ENCODE measurements around the gene DTWD1. TPM values are rescaled to one million over a fixed set of nuclear protein-coding genes. Genes with fewer than 3 reads are reported as not detected.
"Not testable (repeated sequence)": the region's sequence is repeated elsewhere in the genome, so short reads cannot be mapped to it uniquely, and the experiment has no call there.

Gene DTWD1, protein sequence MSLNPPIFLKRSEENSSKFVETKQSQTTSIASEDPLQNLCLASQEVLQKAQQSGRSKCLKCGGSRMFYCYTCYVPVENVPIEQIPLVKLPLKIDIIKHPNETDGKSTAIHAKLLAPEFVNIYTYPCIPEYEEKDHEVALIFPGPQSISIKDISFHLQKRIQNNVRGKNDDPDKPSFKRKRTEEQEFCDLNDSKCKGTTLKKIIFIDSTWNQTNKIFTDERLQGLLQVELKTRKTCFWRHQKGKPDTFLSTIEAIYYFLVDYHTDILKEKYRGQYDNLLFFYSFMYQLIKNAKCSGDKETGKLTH
- 19.3 TPM for polyA plus RNA-seq

DNA sequence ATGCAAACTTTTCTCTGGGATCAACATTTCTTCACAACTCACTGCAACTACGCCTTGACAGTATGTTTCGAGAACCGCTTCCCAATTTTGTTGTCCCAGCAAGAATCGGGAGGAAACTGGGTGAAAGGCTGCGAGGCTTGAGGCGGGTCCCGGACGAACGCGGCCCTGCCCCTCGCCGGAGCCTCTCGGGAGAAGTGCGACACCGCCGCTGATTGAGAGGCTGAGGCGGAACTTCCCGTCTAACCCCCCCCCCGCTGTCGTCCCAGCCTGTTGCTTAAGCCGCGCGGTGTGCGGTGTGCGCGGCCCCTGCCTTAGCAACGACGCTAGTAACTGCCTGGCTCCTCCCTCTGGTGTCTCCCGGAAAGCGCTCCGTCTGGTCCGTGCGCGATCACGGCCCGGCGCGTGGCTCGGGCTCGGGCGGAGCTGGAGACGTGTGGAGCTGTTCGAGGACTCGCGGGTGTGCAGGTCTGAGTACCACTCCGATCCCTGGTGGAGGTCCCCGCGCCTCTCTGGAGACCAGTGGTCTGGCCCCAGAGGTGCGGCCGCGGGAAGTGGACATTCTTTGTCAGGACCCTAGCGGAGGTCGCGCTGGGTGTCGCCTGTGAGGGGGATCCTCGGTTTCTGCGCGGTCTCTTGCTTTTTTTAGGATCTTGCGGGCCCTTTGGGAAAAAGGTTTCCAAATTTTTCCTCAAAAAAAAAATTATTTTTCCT, at the start of gene DTWD1, which contains the start of gene FAM227B:
Gene DTWD1 (plus strand): TSS at position 391 of the 711 bp plus-strand sequence. CDS start 4,120 bp downstream, outside the sequence.
Gene FAM227B (minus strand): TSS at position 161 of the 711 bp plus-strand sequence. CDS start 5,647 bp downstream, outside the sequence.
- Mint-ChIP-seq H3K27me3 (no peaks in the 10 kb centered on the region), H3K9me3 (peaks cover 0 to 3% (median 0%) of the 10 kb centered on the region in 3 donors), H3K36me3 (peaks cover 14% of the 10 kb centered on the region), H3K27ac (peak within 1 kb of the TSS; percentile 80 to 97 (median 96)), H3K4me3 (peak within 1 kb of the TSS; percentile 92 to 97 (median 96)), H3K4me1 (peaks cover 16 to 23% (median 18%) of the 10 kb centered on the region in 3 donors)

DNA sequence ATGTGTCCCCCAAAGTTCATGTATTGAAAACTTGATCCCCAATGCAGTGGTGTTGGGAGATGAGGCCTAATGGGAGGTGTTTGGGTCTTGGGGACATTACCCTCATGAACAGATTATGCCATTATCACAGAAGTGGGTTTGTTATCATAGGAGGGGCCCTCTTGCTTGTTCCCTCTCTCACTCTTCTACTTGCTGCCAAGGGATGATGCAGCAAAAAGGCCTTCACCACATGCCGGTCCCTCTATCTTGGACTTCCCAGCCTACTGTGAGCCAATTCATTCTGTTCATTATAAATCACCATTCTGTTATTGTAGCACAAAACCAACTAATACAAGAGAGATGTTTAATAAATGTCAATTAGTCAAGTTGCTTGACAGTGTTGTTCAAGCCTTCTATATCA, 47.4 kb upstream of the DTWD1 start:
- H3K4me1 Mint-ChIP-seq = no peaks in the 10 kb centered on the region
- H3K27me3 Mint-ChIP-seq = no peaks in the 10 kb centered on the region
- peaks cover 17% of the 10 kb centered on the region for H3K36me3 Mint-ChIP-seq
- no peak overlapping the region for H3K27ac Mint-ChIP-seq
- H3K4me3 Mint-ChIP-seq = no peak overlapping the region
- peaks cover 11 to 20% (median 11%) of the 10 kb centered on the region in 3 donors for H3K9me3 Mint-ChIP-seq

DNA sequence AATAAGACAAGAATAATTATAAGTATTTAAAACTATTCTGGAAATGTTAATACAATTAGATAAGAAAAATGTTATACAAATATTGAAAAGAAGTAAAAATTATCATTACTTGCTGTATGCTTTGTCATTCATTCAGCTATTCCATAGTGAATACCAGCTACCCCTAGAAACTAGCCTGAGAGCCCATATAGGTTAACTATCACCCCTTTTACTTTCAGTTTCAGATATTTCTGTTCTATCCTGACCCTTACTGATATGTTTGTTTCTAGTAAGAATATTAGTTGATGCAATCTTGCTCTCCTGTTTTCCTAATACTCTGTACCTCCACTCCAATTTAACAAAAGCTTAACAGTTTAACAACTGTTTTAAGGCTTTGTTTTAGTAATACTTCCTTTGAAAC, 31.8 kb upstream of the DTWD1 start:
- H3K36me3 Mint-ChIP-seq = peaks cover 8% of the 10 kb centered on the region
- H3K4me3 Mint-ChIP-seq = no peak overlapping the region
- peaks cover 3 to 7% (median 3%) of the 10 kb centered on the region in 3 donors for H3K4me1 Mint-ChIP-seq
- peaks cover 0 to 11% (median 2%) of the 10 kb centered on the region in 3 donors for H3K9me3 Mint-ChIP-seq
- H3K27me3 Mint-ChIP-seq = no peaks in the 10 kb centered on the region
- no peak overlapping the region for H3K27ac Mint-ChIP-seq

DNA sequence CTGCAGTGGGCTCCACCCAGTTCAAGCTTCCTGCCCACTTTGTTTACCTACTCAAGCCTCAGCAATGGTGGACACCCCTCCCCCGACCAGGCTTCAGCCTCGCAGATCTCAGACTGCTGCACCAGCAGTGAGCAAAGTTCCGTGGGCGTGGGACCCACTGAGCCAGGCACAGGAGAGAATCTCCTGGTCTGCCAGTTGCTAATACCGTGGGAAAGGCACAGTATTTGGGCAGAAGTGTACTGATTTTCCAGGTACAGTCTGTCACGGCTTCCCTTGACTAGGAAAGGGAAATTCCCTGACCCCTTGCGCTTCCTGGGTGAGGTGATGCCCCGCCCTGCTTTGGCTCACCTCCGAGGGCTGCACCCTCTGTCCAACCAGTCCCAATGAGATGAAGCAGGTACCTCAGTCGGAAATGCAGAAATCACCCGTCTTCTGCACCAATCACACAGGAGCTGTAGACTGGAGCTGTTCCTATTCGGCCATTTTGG, 28.0 kb upstream of the DTWD1 start:
- H3K36me3 Mint-ChIP-seq, H3K27ac Mint-ChIP-seq, H3K4me1 Mint-ChIP-seq, H3K27me3 Mint-ChIP-seq, H3K4me3 Mint-ChIP-seq: not testable (repeated sequence)
- H3K9me3 Mint-ChIP-seq = peaks cover 5 to 27% (median 11%) of the 10 kb centered on the region in 3 donors

DNA sequence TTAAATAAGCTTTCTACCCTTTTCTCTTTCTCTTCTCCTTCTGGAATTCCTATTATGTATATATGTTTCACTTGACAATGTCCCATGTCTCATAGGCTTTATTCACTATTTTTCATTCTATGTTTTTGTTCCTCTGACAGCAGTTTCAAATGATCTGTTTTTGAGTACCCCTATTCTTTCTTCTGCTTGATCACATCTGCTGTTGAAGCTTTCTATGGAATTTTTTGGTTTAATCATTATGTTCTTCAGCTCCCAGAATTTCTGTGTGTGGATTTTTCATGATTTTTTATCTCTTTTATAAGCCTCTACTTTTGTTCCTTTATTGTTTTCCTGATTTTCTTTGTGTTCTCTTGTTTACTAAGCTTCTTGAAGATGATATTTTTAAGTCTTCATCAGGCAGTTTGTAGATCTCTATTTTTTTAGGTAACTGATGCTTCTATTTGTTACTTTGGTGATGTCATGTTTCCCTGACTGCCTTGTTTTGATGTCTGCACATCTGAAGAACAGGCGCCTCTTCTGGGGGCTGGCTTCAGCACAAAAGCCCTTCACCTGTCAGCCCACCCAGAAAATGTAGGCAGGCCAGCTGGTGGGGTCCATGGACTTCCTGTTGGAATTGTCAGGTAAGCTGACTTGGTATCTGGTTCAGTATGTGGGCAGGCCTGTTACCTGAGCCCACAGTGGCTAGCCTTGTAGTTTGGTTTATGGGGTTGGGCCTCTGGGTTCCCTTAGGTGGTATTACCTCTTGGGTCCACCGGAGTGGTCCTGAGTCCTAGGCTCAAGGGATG, 16.0 kb upstream of the DTWD1 start:
- Mint-ChIP-seq H3K4me1 (no peaks in the 10 kb centered on the region), H3K36me3 (peaks cover 18% of the 10 kb centered on the region), H3K9me3 (peaks cover 12 to 28% (median 25%) of the 10 kb centered on the region in 3 donors), H3K4me3 (peak overlapping the region in 1 of 4 donors; percentile 55), H3K27me3 (no peaks in the 10 kb centered on the region), H3K27ac (no peak overlapping the region)

DNA sequence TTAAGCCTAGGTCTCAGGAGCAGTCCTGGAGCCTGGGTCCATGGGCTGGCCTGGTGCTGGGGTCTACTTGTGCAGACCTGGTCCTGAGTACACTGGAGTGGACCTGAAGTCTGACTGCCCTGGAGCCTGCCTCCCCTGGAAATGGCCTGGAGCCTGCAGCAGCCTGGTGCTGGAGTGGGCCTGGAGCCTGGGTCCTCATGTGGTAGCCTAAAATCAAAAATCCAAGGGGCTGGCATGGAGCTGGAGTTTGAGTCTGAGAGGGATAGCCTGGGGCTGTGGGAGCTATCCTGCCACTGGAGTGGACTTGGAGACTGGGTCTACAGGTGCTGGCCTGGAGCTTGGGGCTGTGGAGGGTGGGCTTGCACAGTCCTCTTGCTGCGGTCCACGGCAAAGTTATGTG, 15.3 kb upstream of the DTWD1 start:
- peaks cover 11 to 25% (median 25%) of the 10 kb centered on the region in 3 donors for H3K9me3 Mint-ChIP-seq
- H3K4me3 Mint-ChIP-seq = no peak overlapping the region
- H3K4me1 Mint-ChIP-seq = no peaks in the 10 kb centered on the region
- H3K27ac Mint-ChIP-seq = no peak overlapping the region
- no peaks in the 10 kb centered on the region for H3K27me3 Mint-ChIP-seq
- peaks cover 20% of the 10 kb centered on the region for H3K36me3 Mint-ChIP-seq

DNA sequence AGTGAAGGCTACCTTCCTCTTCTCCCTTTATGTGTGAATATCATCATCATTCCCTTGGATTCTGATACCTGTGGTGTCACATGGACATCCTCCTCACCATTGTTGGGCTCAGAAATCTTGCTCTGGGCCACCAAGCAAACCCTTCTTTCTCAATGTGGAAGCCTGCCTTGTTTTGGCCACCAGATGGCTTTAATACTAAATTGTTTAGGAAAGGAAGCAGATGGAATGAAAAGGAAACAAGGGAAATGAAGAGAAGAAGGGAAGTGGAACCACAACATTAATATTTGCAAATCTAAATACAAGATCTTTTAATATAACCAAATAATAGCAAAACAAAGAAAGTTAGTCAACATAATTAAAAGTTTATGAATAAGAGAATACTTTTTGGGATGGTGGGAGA, 14.3 kb upstream of the DTWD1 start:
- H3K27ac Mint-ChIP-seq = no peak overlapping the region
- no peaks in the 10 kb centered on the region for H3K4me1 Mint-ChIP-seq
- peaks cover 11 to 22% (median 20%) of the 10 kb centered on the region in 3 donors for H3K9me3 Mint-ChIP-seq
- peaks cover 20% of the 10 kb centered on the region for H3K36me3 Mint-ChIP-seq
- no peak overlapping the region for H3K4me3 Mint-ChIP-seq
- no peaks in the 10 kb centered on the region for H3K27me3 Mint-ChIP-seq

DNA sequence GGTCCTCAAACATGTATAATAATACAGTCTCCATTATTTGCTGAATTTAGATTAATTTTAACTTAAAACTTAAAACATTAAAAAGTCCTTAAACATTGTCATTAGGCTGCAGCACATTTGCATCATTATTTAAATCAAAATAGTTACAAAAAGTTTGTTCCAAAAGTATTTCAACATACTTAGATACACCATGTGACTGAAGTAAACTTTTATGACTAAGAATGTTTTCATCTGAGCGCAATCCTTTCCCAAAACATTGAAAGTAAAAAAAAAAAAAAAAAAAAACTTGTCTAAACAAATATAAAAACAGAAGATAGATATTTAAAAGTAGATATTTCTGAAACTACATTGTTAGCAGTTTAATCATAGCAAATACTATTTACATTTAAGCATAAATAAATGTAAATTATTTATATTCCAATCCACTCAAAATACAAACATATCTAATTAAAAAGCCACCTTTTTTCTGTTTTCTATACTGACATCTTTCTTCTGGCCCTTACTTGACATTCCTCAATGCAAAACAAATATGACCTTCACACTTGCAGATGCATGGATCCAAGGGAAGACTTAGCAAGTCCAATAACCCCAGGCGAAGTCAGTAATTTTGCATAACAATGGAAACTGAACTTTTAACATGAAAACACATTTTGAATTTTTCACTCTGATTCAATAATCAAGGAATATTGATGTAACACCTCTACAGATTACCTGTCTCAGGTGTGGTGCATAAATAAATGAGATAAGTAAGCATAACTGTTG, 10.5 kb upstream of the DTWD1 start:
- Mint-ChIP-seq H3K27ac (no peak overlapping the region), H3K4me3 (no peak overlapping the region), H3K4me1 (no peaks in the 10 kb centered on the region), H3K36me3 (peaks cover 25% of the 10 kb centered on the region), H3K27me3 (no peaks in the 10 kb centered on the region), H3K9me3 (peaks cover 3 to 6% (median 4%) of the 10 kb centered on the region in 3 donors)

DNA sequence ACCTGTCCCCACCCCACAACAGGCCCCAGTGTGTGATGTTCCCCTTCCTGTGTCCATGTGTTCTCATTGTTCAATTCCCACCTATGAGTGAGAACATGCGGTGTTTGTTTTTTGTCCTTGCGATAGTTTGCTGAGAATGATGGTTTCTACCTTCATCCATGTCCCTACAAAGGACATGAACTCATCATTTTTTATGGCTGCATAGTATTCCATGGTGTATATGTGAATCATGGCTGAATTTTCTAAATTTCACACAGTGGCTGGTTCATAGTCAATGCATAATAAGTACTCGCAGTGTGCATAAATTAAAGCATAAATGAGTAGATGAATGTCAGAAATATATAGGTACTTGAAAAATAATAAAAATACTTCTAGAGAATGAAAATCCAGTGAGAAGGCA, 8.6 kb upstream of the DTWD1 start:
- not testable (repeated sequence) for H3K4me1 Mint-ChIP-seq, H3K27me3 Mint-ChIP-seq, H3K9me3 Mint-ChIP-seq, H3K4me3 Mint-ChIP-seq
- Mint-ChIP-seq H3K27ac (peak overlapping the region in 1 of 3 donors; percentile 47), H3K36me3 (peaks cover 24% of the 10 kb centered on the region)

DNA sequence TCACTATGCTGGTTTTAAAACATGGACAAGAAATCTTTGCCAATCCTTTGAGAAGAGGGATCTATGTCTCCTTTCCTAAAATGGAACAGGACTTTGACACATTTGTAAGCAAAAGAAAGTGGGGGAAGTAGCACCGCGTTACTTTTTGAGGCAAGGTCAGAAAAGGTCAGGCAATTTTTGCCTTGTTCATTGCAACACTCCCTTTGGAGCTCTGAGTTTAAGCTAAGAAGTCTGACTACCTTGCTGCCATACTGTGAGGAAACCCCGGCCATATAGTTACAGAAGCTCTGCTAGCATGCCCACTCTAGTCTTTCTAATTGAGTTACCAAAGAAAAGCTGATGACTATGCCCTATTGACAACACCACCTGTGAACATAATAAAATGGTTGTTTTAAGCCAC, 1.6 kb upstream of the DTWD1 start:
- no peaks in the 10 kb centered on the region for H3K27me3 Mint-ChIP-seq
- H3K4me3 Mint-ChIP-seq = peak overlapping the region in 3 of 4 donors; percentile 17 to 94 (median 57)
- H3K36me3 Mint-ChIP-seq = peaks cover 13% of the 10 kb centered on the region
- peaks cover 3 to 7% (median 4%) of the 10 kb centered on the region in 3 donors for H3K9me3 Mint-ChIP-seq
- H3K4me1 Mint-ChIP-seq = peaks cover 16 to 23% (median 16%) of the 10 kb centered on the region in 3 donors
- H3K27ac Mint-ChIP-seq = peak overlapping the region in 1 of 3 donors; percentile 57

DNA sequence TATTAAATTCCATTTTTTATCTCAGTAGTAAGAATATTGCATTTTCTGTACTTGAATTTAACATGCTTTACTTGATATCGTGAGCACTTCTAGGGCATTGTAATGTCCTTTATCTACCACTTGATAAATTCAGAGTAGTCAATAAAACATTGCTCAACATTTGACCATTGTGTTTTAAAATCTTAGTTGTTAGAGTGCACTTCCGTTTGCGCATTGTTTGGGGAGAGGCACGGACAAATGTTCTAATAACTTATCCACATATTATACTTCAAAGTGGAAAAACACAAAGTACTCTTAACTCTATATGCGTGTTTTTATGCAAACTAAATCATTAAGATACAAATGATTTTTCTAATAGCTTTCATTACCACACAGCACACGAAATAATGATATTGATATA, 649 bp upstream of the DTWD1 start:
- Mint-ChIP-seq H3K36me3 (peaks cover 11% of the 10 kb centered on the region), H3K4me1 (peaks cover 16 to 23% (median 16%) of the 10 kb centered on the region in 3 donors), H3K9me3 (peaks cover 0 to 2% (median 0%) of the 10 kb centered on the region in 3 donors), H3K27ac (peak overlapping the region; percentile 80 to 97 (median 96)), H3K4me3 (peak overlapping the region; percentile 92 to 97 (median 96)), H3K27me3 (no peaks in the 10 kb centered on the region)

DNA sequence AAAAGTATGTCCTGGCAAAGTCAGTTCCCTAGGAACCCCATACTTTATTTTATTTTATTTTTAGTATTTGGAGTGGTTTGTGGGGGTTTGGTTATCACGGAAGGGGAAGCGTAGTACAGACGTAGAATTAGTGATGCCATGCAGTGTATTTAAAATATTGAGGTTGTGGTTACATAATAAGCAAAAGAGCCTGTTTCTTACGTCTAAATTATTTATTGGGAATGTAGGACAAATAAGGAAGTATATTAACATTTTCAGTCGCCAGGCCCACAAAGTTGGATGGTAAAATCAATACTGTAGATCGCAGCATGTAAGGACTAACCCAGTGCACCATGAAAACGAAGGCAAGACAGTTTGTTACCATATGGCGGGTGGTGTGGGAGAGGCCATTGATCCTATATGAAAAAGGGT, 558 bp downstream of the DTWD1 start:
- peaks cover 0 to 3% (median 0%) of the 10 kb centered on the region in 3 donors for H3K9me3 Mint-ChIP-seq
- H3K36me3 Mint-ChIP-seq = peaks cover 11% of the 10 kb centered on the region
- H3K4me3 Mint-ChIP-seq = peak overlapping the region; percentile 92 to 97 (median 96)
- H3K4me1 Mint-ChIP-seq = peaks cover 16 to 23% (median 18%) of the 10 kb centered on the region in 3 donors
- H3K27ac Mint-ChIP-seq = peak overlapping the region; percentile 80 to 97 (median 96)
- no peaks in the 10 kb centered on the region for H3K27me3 Mint-ChIP-seq

DNA sequence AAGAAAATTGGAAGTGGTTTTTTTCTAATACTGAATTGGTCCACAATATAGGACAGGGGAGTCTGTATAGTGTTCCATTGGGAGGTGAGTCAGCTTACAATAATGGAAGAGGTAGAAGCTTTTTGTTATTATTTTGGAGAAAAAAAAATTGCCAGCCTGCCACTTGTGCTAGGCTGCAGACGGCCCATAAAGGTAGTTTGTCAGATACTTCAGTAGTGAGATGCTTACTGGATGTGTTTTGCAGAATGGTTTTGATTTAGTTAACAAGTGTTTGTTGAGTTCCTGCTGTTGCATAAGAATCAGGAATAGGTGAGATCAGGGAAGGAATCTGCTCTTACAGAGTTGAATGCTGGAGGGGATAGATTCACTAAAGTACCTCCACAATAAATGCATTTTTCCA, 1.0 kb downstream of the DTWD1 start:
- peaks cover 14% of the 10 kb centered on the region for H3K36me3 Mint-ChIP-seq
- peak overlapping the region; percentile 23 to 97 (median 80) for H3K27ac Mint-ChIP-seq
- peaks cover 16 to 23% (median 18%) of the 10 kb centered on the region in 3 donors for H3K4me1 Mint-ChIP-seq
- no peaks in the 10 kb centered on the region for H3K27me3 Mint-ChIP-seq
- H3K4me3 Mint-ChIP-seq = peak overlapping the region; percentile 92 to 97 (median 96)
- H3K9me3 Mint-ChIP-seq = peaks cover 0 to 3% (median 0%) of the 10 kb centered on the region in 3 donors

DNA sequence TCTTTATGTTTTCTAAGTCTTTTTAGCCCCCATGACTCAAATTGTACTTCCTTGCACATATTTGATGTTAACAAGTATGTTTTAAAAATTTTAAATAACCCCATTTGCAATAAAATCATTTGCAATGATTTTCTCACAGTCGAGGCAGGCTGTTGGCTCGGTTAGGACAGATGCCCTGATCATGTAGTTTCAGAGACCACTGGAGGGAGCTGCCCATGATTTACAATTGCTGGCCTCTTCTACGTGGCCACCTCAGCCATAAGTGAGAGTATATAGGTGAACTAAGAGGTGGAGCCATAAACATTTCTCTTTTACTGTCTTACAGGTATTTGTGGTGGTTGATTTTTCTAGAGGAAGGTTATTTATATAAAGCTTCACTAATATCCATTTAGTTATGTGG, 1.7 kb downstream of the DTWD1 start:
- Mint-ChIP-seq H3K4me3 (peak overlapping the region in 2 of 4 donors; percentile 68 to 94), H3K36me3 (peaks cover 14% of the 10 kb centered on the region), H3K4me1 (peaks cover 16 to 23% (median 18%) of the 10 kb centered on the region in 3 donors), H3K27ac (peak overlapping the region in 1 of 3 donors; percentile 46), H3K27me3 (no peaks in the 10 kb centered on the region), H3K9me3 (peaks cover 0 to 3% (median 0%) of the 10 kb centered on the region in 3 donors)
